Natural killer cell (primary cell): ENCODE measurements around the gene CNTFR. TPM values are rescaled to one million over a fixed set of nuclear protein-coding genes. Genes with fewer than 3 reads are reported as not detected.

ENCODE experiments used
- ATAC-seq, 3 donors: fragments of 150-1000 bp in 2 of 3; fragments of 200-7000 bp in 1 of 3; cut with Tn5 transposase; 1 replicate in 1 of 3; 2 replicates in 2 of 3; pipeline ENCODE4 v1.10.0; 2021; ENCODE audit warnings: mild to moderate bottlenecking in 2 of 3, moderate library complexity in 2 of 3
- DNase-seq, 2 donors: peaks; one replicate each; pipeline versions ENCODE4 v3.0.0 to v3.0.0-alpha.2; 2013 to 2021; ENCODE audit warnings: mixed read lengths in 1 of 2
- H3K27ac ChIP-seq: one replicate; pipeline ENCODE4 v1.5.1; 2013; ENCODE audit warnings: mild to moderate bottlenecking, low read length
- H3K27me3 ChIP-seq: one replicate; pipeline ENCODE4 v1.6.1; 2013; ENCODE audit warnings: low read length; ENCODE audit not compliant: control insufficient read depth, insufficient read depth
- H3K36me3 ChIP-seq: one replicate; pipeline ENCODE4 v1.6.1; 2013; ENCODE audit warnings: low read length; ENCODE audit not compliant: control insufficient read depth, insufficient read depth
- H3K4me1 ChIP-seq: one replicate; pipeline ENCODE4 v1.6.1; 2013; ENCODE audit warnings: low read length; ENCODE audit not compliant: control insufficient read depth, insufficient read depth
- H3K4me3 ChIP-seq: one replicate; pipeline ENCODE4 v1.5.1; 2013; ENCODE audit warnings: low read length
- H3K9me3 ChIP-seq: one replicate; pipeline ENCODE4 v1.6.1; 2013; ENCODE audit warnings: low read length; ENCODE audit not compliant: control insufficient read depth, insufficient read depth
- H3K27ac Mint-ChIP-seq, 2 donors: one replicate each; pipeline ENCODE4 v1.8.0; 2022; ENCODE audit warnings: mild to moderate bottlenecking in 2 of 2, mixed read lengths in 2 of 2, moderate library complexity in 1 of 2
- H3K27me3 Mint-ChIP-seq, 2 donors: one replicate each; pipeline ENCODE4 v1.8.0; 2022; ENCODE audit warnings: low read depth in 2 of 2, mixed read lengths in 2 of 2
- H3K36me3 Mint-ChIP-seq: one replicate; pipeline ENCODE4 v1.8.0; 2022; ENCODE audit warnings: mixed read lengths
- H3K4me1 Mint-ChIP-seq, 2 donors: one replicate each; pipeline ENCODE4 v1.8.0; 2022; ENCODE audit warnings: mixed read lengths in 2 of 2
- H3K4me3 Mint-ChIP-seq: one replicate; pipeline ENCODE4 v1.8.0; 2022; ENCODE audit warnings: mild to moderate bottlenecking, moderate library complexity, mixed read lengths
- H3K9me3 Mint-ChIP-seq, 2 donors: one replicate each; pipeline ENCODE4 v1.8.0; 2022; ENCODE audit warnings: mixed read lengths in 2 of 2
- WGBS: methylation state at CpG from one replicate; pipeline ENCODE4 v1.1.7; 2013; ENCODE audit warnings: missing lambda C conversion rate; ENCODE audit not compliant: insufficient coverage; 5-methylcytosine and 5-hydroxymethylcytosine counted together
- intact Hi-C: fragments of 100-400 bp; cut with micrococcal nuclease; formaldehyde crosslinking; loops from one replicate; pipeline ENCODE4 v1.14.2; 2022
- total RNA-seq, 4 donors: library from RNA; stranded (reverse); fragments of 120-200 nt in 1 of 4; gene quantifications; one replicate each; pipeline versions ENCODE4 v1.2.3 to v1.2.4, GENCODE V29; 2013 to 2022
- TF ChIP-seq, protein P1 (sequence below): fragments of 200-600 bp; IDR thresholded peaks from one replicate; pipeline ENCODE4 v1.8.0; 2022; ENCODE audit warnings: antibody characterized with exemption

The CNTFR gene
- total RNA-seq, 3 donors from 2014 or later (not counting 1 experiment from before 2014, with no cell fraction given), result not detected

- H3K36me3 Mint-ChIP-seq, result no peaks in the 10 kb centered on the region
- H3K9me3 ChIP-seq, result no peaks in the 10 kb centered on the region
- peak overlapping the region; percentile 80 for H3K4me3 Mint-ChIP-seq
- intact Hi-C loops, result loop anchor here (1.0 to 5.0 kb wide), 3 partner anchors 9 to 35 kb away; partner anchors contain the start of gene GALT
- no peak for DNase-seq
- H3K36me3 ChIP-seq, result peaks cover 5% of the 10 kb centered on the region
- no peak for ATAC-seq
- H3K4me1 Mint-ChIP-seq, result peaks cover 17 to 38% of the 10 kb centered on the region in 2 donors
- no peaks in the 10 kb centered on the region for H3K27me3 ChIP-seq
- peak overlapping the region; percentile 82 for H3K4me3 ChIP-seq
- peak overlapping the region; percentile 95 to 98 for H3K27ac Mint-ChIP-seq
- TF ChIP-seq, protein P1, sequence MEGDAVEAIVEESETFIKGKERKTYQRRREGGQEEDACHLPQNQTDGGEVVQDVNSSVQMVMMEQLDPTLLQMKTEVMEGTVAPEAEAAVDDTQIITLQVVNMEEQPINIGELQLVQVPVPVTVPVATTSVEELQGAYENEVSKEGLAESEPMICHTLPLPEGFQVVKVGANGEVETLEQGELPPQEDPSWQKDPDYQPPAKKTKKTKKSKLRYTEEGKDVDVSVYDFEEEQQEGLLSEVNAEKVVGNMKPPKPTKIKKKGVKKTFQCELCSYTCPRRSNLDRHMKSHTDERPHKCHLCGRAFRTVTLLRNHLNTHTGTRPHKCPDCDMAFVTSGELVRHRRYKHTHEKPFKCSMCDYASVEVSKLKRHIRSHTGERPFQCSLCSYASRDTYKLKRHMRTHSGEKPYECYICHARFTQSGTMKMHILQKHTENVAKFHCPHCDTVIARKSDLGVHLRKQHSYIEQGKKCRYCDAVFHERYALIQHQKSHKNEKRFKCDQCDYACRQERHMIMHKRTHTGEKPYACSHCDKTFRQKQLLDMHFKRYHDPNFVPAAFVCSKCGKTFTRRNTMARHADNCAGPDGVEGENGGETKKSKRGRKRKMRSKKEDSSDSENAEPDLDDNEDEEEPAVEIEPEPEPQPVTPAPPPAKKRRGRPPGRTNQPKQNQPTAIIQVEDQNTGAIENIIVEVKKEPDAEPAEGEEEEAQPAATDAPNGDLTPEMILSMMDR, result no peak
- WGBS, result 11% methylated on average over 23 of the region's 23 CpGs
- no peaks in the 10 kb centered on the region for H3K27me3 Mint-ChIP-seq
- no peaks in the 10 kb centered on the region for H3K9me3 Mint-ChIP-seq
- peak overlapping the region; percentile 70 for H3K27ac ChIP-seq
- H3K4me1 ChIP-seq, result peaks cover 30% of the 10 kb centered on the region
Measured at GRCh38 chr9:34636791-34637355, 47.3 kb upstream of the CNTFR start.

- no peak overlapping the region for H3K27ac Mint-ChIP-seq
- Histone ChIP-seq H3K27me3 (no peaks in the 10 kb centered on the region), H3K27ac (no peak overlapping the region), H3K9me3 (no peaks in the 10 kb centered on the region), H3K4me3 (no peak overlapping the region), H3K36me3 (peaks cover 5% of the 10 kb centered on the region), H3K4me1 (peaks cover 30% of the 10 kb centered on the region)
- H3K4me3 Mint-ChIP-seq, result no peak overlapping the region
- no peak for ATAC-seq
- H3K36me3 Mint-ChIP-seq, result no peaks in the 10 kb centered on the region
- no peaks in the 10 kb centered on the region for H3K9me3 Mint-ChIP-seq
- DNase-seq, result no peak
- TF ChIP-seq, protein P1, result no peak
- WGBS, result 94% methylated on average over 14 of the region's 14 CpGs
- peaks cover 17 to 38% of the 10 kb centered on the region in 2 donors for H3K4me1 Mint-ChIP-seq
- intact Hi-C loops, result loop anchor here (5.0 kb wide), 1 partner anchor 33 kb away; no protein-coding TSS in a partner anchor
- H3K27me3 Mint-ChIP-seq, result peaks cover 3 to 4% of the 10 kb centered on the region in 2 donors
Measured at GRCh38 chr9:34635556-34635955, 46.0 kb upstream of the CNTFR start.

- H3K27me3 Mint-ChIP-seq, result peaks cover 11 to 12% of the 10 kb centered on the region in 2 donors
- Histone ChIP-seq H3K27me3 (peaks cover 5% of the 10 kb centered on the region), H3K4me3 (no peak overlapping the region), H3K36me3 (peaks cover 5% of the 10 kb centered on the region), H3K27ac (no peak overlapping the region), H3K4me1 (peaks cover 30% of the 10 kb centered on the region), H3K9me3 (no peaks in the 10 kb centered on the region)
- H3K36me3 Mint-ChIP-seq, result no peaks in the 10 kb centered on the region
- no peak for ATAC-seq
- intact Hi-C loops, result loop anchor here (1.0 to 5.0 kb wide), 5 partner anchors 14 to 197 kb away; partner anchors contain the start of gene DCTN3
- 94% methylated on average over 3 of the region's 3 CpGs for WGBS
- TF ChIP-seq, protein P1, result no peak
- no peak overlapping the region for H3K27ac Mint-ChIP-seq
- H3K4me1 Mint-ChIP-seq, result peaks cover 17 to 39% of the 10 kb centered on the region in 2 donors
- no peak overlapping the region for H3K4me3 Mint-ChIP-seq
- no peaks in the 10 kb centered on the region for H3K9me3 Mint-ChIP-seq
- no peak for DNase-seq
Measured at GRCh38 chr9:34634551-34635248, 45.2 kb upstream of the CNTFR start.
